Neural cell (in vitro differentiated cells): Measurements from ENCODE around the gene EXTL1. TPM values are rescaled to one million over a fixed set of nuclear protein-coding genes. Genes with fewer than 3 reads are reported as not detected.

Source experiments
- H2AFZ ChIP-seq: fragments of 200-600, 300-800 bp; sonication (generic), shearing (Covaris generic); 2 replicates; pipeline ENCODE4 v1.6.0; 2014; ENCODE audit warnings: low read depth, mild to moderate bottlenecking, antibody characterized with exemption, low read length, moderate library complexity
- H3F3A ChIP-seq: fragments of 200-600 bp; shearing (Covaris generic); 2 replicates; pipeline ENCODE4 v1.6.1; 2016; ENCODE audit warnings: mild to moderate bottlenecking, moderate library complexity, mixed read lengths, antibody characterized with exemption, low read length; ENCODE audit not compliant: insufficient read depth, poor library complexity, severe bottlenecking
- H3K27ac ChIP-seq: fragments of 200-600, 300-800 bp; sonication (generic), shearing (Covaris generic); 2 replicates; pipeline ENCODE4 v1.5.1; 2014; ENCODE audit warnings: mild to moderate bottlenecking, low read length, moderate library complexity
- H3K27me3 ChIP-seq: fragments of 300-800, 200-600 bp; sonication (generic), shearing (Covaris generic); 2 replicates; pipeline ENCODE4 v1.6.0; 2014; ENCODE audit warnings: mild to moderate bottlenecking, low read depth, low read length, moderate library complexity; ENCODE audit not compliant: insufficient read depth
- H3K36me3 ChIP-seq: fragments of 300-800, 200-600 bp; sonication (generic), shearing (Covaris generic); 2 replicates; pipeline ENCODE4 v1.5.1; 2014; ENCODE audit warnings: mild to moderate bottlenecking, antibody characterized with exemption, low read length, moderate library complexity; ENCODE audit not compliant: insufficient read depth
- H3K4me2 ChIP-seq: fragments of 300-800, 200-600 bp; sonication (generic), shearing (Covaris generic); 2 replicates; pipeline ENCODE4 v1.6.0; 2014; ENCODE audit warnings: mild to moderate bottlenecking, low read length
- H3K4me3 ChIP-seq: fragments of 300-800, 200-600 bp; sonication (generic), shearing (Covaris generic); 2 replicates; pipeline ENCODE4 v1.5.1; 2014; ENCODE audit warnings: mild to moderate bottlenecking, low read length, moderate library complexity
- H3K79me2 ChIP-seq: fragments of 200-600 bp; shearing (Covaris generic); replicated peaks from 2 replicates; pipeline ENCODE4 v1.6.0; 2014; ENCODE audit warnings: mild to moderate bottlenecking, low read length, moderate library complexity; ENCODE audit not compliant: insufficient read depth
- H3K9ac ChIP-seq: fragments of 300-800, 200-600 bp; sonication (generic), shearing (Covaris generic); 2 replicates; pipeline ENCODE4 v1.6.1; 2016; ENCODE audit warnings: mild to moderate bottlenecking, low read length, mixed read lengths
- H3K9me2 ChIP-seq: fragments of 200-600 bp; shearing (Covaris generic); 2 replicates; pipeline ENCODE4 v1.6.1; 2016; ENCODE audit warnings: mild to moderate bottlenecking, low read length, mixed read lengths; ENCODE audit not compliant: insufficient read depth
- H3K9me3 ChIP-seq: fragments of 200-600, 300-800 bp; sonication (generic), shearing (Covaris generic); 2 replicates; pipeline ENCODE4 v1.6.1; 2016; ENCODE audit warnings: mild to moderate bottlenecking, mixed run types, low read length, moderate library complexity, mixed read lengths
- H4K20me1 ChIP-seq: fragments of 200-600 bp; shearing (Covaris generic); 2 replicates; pipeline ENCODE4 v1.6.1; 2016; ENCODE audit warnings: mild to moderate bottlenecking, mixed run types; ENCODE audit not compliant: insufficient read depth
- CTCF ChIP-seq: fragments of 450-650 bp; IDR thresholded peaks from 2 replicates; pipeline ENCODE4 v1.5.1; 2014; ENCODE audit warnings: antibody characterized with exemption, mild to moderate bottlenecking, moderate library complexity; ENCODE audit not compliant: poor library complexity, severe bottlenecking
- EP300 ChIP-seq: fragments of 450-650 bp; conservative IDR thresholded peaks from 2 replicates; pipeline ENCODE4 v1.6.1; 2014; ENCODE audit warnings: antibody characterized with exemption, mild to moderate bottlenecking, moderate library complexity; ENCODE audit not compliant: poor library complexity, severe bottlenecking
- EZH2 ChIP-seq: fragments of 200-600, 300-800 bp; shearing (Covaris generic), sonication (generic); IDR thresholded peaks from 2 replicates; pipeline ENCODE4 v1.6.1; 2014; ENCODE audit warnings: antibody characterized with exemption, low read length, borderline replicate concordance, mild to moderate bottlenecking; ENCODE audit not compliant: insufficient read depth, poor library complexity, severe bottlenecking
- MXI1 ChIP-seq: fragments of 450-650 bp; conservative IDR thresholded peaks from 2 replicates; pipeline ENCODE4 v1.6.1; 2014; ENCODE audit warnings: antibody characterized with exemption, mild to moderate bottlenecking; ENCODE audit not compliant: poor library complexity, severe bottlenecking
- POLR2AphosphoS5 ChIP-seq: IDR thresholded peaks from 2 replicates; pipeline ENCODE4 v1.6.1; 2012
- RAD21 ChIP-seq: fragments of 450-650 bp; conservative IDR thresholded peaks from 2 replicates; pipeline ENCODE4 v1.6.1; 2014; ENCODE audit warnings: antibody characterized with exemption, mild to moderate bottlenecking, moderate library complexity
- REST ChIP-seq: IDR thresholded peaks from 2 replicates; pipeline ENCODE4 v1.6.1; 2012; ENCODE audit warnings: borderline replicate concordance
- SMC3 ChIP-seq: fragments of 450-650 bp; conservative IDR thresholded peaks from 2 replicates; pipeline ENCODE4 v1.6.1; 2014; ENCODE audit warnings: antibody characterized with exemption, mild to moderate bottlenecking, moderate library complexity; ENCODE audit not compliant: poor library complexity
- TAF1 ChIP-seq: IDR thresholded peaks from 2 replicates; pipeline ENCODE4 v1.6.1; 2012; ENCODE audit warnings: low read depth
- polyA plus RNA-seq: library from polyadenylated mRNA; depleted of rRNA; stranded (reverse); fragments of >200 nt; gene quantifications from 2 replicates; pipeline ENCODE4 v1.2.3, GENCODE V29; 2014

EXTL1 gene
- polyA plus RNA-seq, 1 donor from 2014 or later: 2.7 TPM

- no peaks in the 10 kb centered on the region for H3K27me3 ChIP-seq
- no peaks in the 10 kb centered on the region for H3F3A ChIP-seq
- no peak overlapping the region for H3K4me2 ChIP-seq
- no peak for TF ChIP-seq EP300
- no peak for TF ChIP-seq CTCF
- no peak for TF ChIP-seq POLR2AphosphoS5
- TF ChIP-seq SMC3: no peak
- no peak for TF ChIP-seq RAD21
- TF ChIP-seq REST: no peak
- no peak for TF ChIP-seq TAF1
- no peak for TF ChIP-seq EZH2
- no peak for TF ChIP-seq MXI1
- no peak overlapping the region for H3K9ac ChIP-seq
- no peak overlapping the region for H3K27ac ChIP-seq
- no peaks in the 10 kb centered on the region for H3K9me2 ChIP-seq
- H2AFZ ChIP-seq: no peak overlapping the region
- H3K9me3 ChIP-seq: no peaks in the 10 kb centered on the region
- H3K36me3 ChIP-seq: no peaks in the 10 kb centered on the region
- no peaks in the 10 kb centered on the region for H4K20me1 ChIP-seq
- H3K4me3 ChIP-seq: no peak overlapping the region
- no peaks in the 10 kb centered on the region for H3K79me2 ChIP-seq
These were observed 7.4 kb upstream of the EXTL1 start for GRCh38 chr1:26014179-26014578.

GRCh38 chr1:26015358-26015757, 6.2 kb upstream of the EXTL1 start:
- no peaks in the 10 kb centered on the region for H3K36me3 ChIP-seq
- H4K20me1 ChIP-seq: no peaks in the 10 kb centered on the region
- TF ChIP-seq CTCF (no peak), EZH2 (no peak), EP300 (no peak), RAD21 (no peak), POLR2AphosphoS5 (no peak), REST (no peak)
- H3K9me3 ChIP-seq: no peaks in the 10 kb centered on the region
- H3K4me2 ChIP-seq: no peak overlapping the region
- H3K27ac ChIP-seq: no peak overlapping the region
- H3F3A ChIP-seq: no peaks in the 10 kb centered on the region
- H3K27me3 ChIP-seq: no peaks in the 10 kb centered on the region
- no peak overlapping the region for H3K9ac ChIP-seq
- no peaks in the 10 kb centered on the region for H3K79me2 ChIP-seq
- H3K9me2 ChIP-seq: no peaks in the 10 kb centered on the region
- no peak overlapping the region for H2AFZ ChIP-seq
- H3K4me3 ChIP-seq: no peak overlapping the region
